Measurements from ENCODE around the gene PLA1A.
"Not testable (repeated sequence)": the region's sequence is repeated elsewhere in the genome, so short reads cannot be mapped to it uniquely, and the experiment has no call there.

PLA1A gene

DNA sequence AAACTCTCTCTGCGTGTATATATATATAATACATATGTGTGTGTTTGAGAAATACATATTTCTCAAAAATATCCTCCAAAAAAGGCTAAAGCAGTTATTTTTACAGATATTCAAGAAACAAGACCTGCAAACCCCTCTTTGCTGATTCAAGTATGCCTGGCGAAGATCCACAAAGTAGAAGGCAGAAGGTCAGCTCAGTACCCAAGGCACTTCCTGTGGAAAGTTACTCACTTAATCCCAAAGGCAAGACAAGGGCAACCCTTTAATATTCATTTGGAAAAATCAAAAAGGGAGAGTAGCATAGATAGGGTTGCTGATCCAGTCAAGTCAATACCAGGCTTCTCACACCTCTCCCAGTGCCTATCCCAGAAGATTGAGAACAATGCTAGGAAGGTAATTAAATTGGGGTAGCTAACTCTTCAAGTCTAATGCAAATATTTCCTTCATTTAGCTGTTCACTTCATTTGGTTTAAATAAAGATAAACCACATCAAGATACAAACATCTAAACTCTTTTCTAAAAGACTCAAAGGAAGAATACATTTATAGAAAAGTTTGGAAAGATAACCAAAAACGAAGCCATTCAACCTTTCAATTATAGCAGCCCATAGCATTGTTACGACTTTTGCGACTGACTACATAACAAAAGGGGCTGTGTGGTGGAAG is 72.4 kb downstream of the PLA1A start:
- no peak for DNase-seq

- DNase-seq = no peak
Observed at GRCh38 chr3:119672776-119673175, 75.1 kb downstream of the PLA1A start.

GRCh38 chr3:119673875-119674274 is 76.2 kb downstream of the PLA1A start:
- no peak for DNase-seq

GRCh38 chr3:119675188-119675874 is 77.6 kb downstream of the PLA1A start:
- DNase-seq = no peak

DNA sequence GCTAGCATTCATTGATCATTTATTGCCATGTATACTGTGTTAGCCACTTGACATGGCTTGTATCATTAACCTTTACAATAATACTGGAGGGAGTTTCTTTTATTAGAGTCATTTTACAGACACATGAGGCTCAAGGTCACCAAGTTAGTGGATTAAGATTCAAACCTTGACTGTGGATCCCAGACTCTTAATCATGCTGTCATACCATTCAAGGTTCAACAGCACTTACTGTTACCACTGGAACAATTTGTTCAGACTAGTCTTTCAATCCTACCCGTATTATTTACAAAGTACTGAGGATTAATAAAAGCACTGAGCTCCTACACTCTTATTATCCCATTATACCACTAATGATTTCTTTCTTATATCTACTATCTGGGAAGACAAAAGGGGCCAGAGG is 78.3 kb downstream of the PLA1A start:
- DNase-seq = no peak

DNA sequence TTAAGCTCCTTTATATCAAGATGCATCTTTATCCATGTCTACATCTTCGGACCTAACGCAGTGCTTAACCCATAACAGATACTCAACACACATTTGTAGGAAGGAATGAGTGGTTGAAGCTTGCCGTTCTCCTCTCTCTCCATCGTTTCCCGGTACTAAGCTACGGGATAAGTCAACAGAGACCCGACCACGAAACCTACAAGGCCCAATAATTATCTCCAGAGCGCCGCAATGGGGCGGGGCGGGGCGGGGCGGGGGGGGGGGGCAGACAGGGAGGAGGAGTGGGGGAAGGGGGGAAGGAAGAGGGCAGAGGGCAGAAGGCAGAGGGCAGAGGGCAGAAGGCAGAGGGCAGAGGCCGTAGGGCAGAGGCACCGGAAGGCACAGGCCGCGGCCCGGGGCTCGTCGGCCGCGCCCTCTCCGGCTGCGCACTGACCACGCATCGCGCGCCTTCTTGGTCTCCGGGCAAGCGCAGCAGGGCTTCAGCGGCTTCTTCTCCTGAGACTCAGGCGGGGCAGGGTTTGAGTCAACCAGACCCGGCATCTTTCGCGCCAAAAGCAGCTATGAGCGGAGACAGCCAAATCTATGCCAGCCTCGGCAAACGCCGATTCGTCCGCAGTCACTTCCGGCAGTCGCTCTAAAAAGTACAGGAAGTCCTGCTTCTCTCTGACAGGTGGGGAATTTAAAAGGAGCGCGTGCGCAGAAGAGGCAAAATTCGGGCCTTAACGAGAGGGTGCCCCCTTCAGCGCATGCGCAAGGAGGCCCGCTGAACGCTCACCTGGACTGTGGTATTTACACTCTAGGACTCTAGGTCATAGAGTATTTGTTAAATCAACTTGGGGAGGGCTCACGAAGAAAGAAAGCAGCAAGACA is 79.3 kb downstream of the PLA1A start, which contains the start of gene COX17:
COX17 (minus strand) TSS at position 636 of the 870 bp plus-strand sequence; CDS start at position 540, 96 bp downstream.
- DNase-seq = peak; percentile 96

- no peak for DNase-seq
Observed at GRCh38 chr3:119677641-119677934, 79.9 kb downstream of the PLA1A start.

- not testable (repeated sequence) for DNase-seq
Observed at GRCh38 chr3:119678209-119678608, 80.5 kb downstream of the PLA1A start.
